SKM-1 treated with dmso at 0.1 percent for 144 hours (cell line): ENCODE measurements around the gene A3GALT2.

Experiments
- DNase-seq: peaks from one replicate; lab custom pipeline; 2025; ENCODE audit not compliant: unreplicated experiment; lab: John Stamatoyannopoulos, UW

The A3GALT2 gene

GRCh38 chr1:33320619-33321165 lies at the start of gene A3GALT2:
TSS of gene A3GALT2 (minus strand) at chr1:33321098. CDS start at chr1:33321098, 0 bp downstream.
- no peak for DNase-seq

GRCh38 chr1:33370301-33370700 lies 49.4 kb upstream of the A3GALT2 start:
- no peak for DNase-seq

GRCh38 chr1:33369764-33370163 lies 48.9 kb upstream of the A3GALT2 start:
- no peak for DNase-seq

- DNase-seq: no peak
These were observed 48.2 kb upstream of the A3GALT2 start for GRCh38 chr1:33369081-33369480.

- no peak for DNase-seq
These were observed 47.5 kb upstream of the A3GALT2 start for GRCh38 chr1:33368431-33368830.

GRCh38 chr1:33367485-33368405 lies 46.8 kb upstream of the A3GALT2 start:
- DNase-seq: peak; percentile 66

GRCh38 chr1:33366762-33367484 lies 46.0 kb upstream of the A3GALT2 start:
- DNase-seq: no peak

- DNase-seq: no peak
These were observed 44.7 kb upstream of the A3GALT2 start for GRCh38 chr1:33365560-33365997.

- DNase-seq: no peak
These were observed 43.6 kb upstream of the A3GALT2 start for GRCh38 chr1:33364565-33364918.

GRCh38 chr1:33363470-33363861 lies 42.6 kb upstream of the A3GALT2 start:
- DNase-seq: no peak

- DNase-seq: no peak
These were observed 42.1 kb upstream of the A3GALT2 start for GRCh38 chr1:33363021-33363420.

- peak; percentile 40 for DNase-seq
These were observed 40.8 kb upstream of the A3GALT2 start for GRCh38 chr1:33361532-33362235.

- no peak for DNase-seq
These were observed 39.5 kb upstream of the A3GALT2 start for GRCh38 chr1:33360367-33360766.

GRCh38 chr1:33359931-33360330 lies 39.0 kb upstream of the A3GALT2 start:
- no peak for DNase-seq

- no peak for DNase-seq
These were observed 38.1 kb upstream of the A3GALT2 start for GRCh38 chr1:33358795-33359503.

- DNase-seq: no peak
These were observed 37.4 kb upstream of the A3GALT2 start for GRCh38 chr1:33358114-33358794.

GRCh38 chr1:33357099-33357498 lies 36.2 kb upstream of the A3GALT2 start:
- DNase-seq: no peak

GRCh38 chr1:33354707-33355316 lies 33.9 kb upstream of the A3GALT2 start:
- DNase-seq: no peak

- no peak for DNase-seq
These were observed 32.6 kb upstream of the A3GALT2 start for GRCh38 chr1:33353531-33353930.

GRCh38 chr1:33351281-33351660 lies 30.4 kb upstream of the A3GALT2 start:
- no peak for DNase-seq
